Right cardiac atrium (tissue), 5 donors: ENCODE data around the gene EXOG. TPM values are rescaled to one million over a fixed set of nuclear protein-coding genes. Genes with fewer than 3 reads are reported as not detected.
A peak's percentile ranks its signal among the peaks of the same experiment; 100 is the strongest.

ENCODE experiments used
- ATAC-seq, 2 donors: fragments of 200-7000 bp; cut with Tn5 transposase; one replicate each; pipeline versions ENCODE4 v1.8.0 to v1.9.1; 2020; ENCODE audit warnings: moderate library complexity in 2 of 2, mild to moderate bottlenecking in 1 of 2
- DNase-seq, 3 donors: peaks; one replicate each; pipeline ENCODE4 v3.0.0-alpha.2; 2020
- H3K27ac ChIP-seq: one replicate; pipeline ENCODE4 v1.5.1; 2013; ENCODE audit warnings: mild to moderate bottlenecking, low read length, control low read depth, moderate library complexity
- H3K27me3 ChIP-seq: one replicate; pipeline ENCODE4 v1.6.1; 2013; ENCODE audit not compliant: control insufficient read depth, insufficient read depth
- H3K4me1 ChIP-seq: one replicate; pipeline ENCODE4 v1.6.1; 2013; ENCODE audit warnings: low read length; ENCODE audit not compliant: control insufficient read depth, insufficient read depth
- H3K4me3 ChIP-seq: one replicate; pipeline ENCODE4 v1.5.1; 2013; ENCODE audit warnings: low read length, control low read depth
- H3K9me3 ChIP-seq: one replicate; pipeline ENCODE4 v1.6.1; 2013; ENCODE audit warnings: low read length; ENCODE audit not compliant: control insufficient read depth
- whole genome bisulfite sequencing: extraction: QIAGEN DNeasy Blood & Tissue Kit; methylation state at CpG from one replicate; pipeline ENCODE4 v1.1.7; 2013; 5-methylcytosine and 5-hydroxymethylcytosine counted together
- intact Hi-C, 4 donors: fragments of 100-400 bp; cut with DNase I; formaldehyde crosslinking; loops; one replicate each; pipeline versions ENCODE4 v1.11.0 to v1.14.0; 2022 to 2023
- polyA plus RNA-seq: library from polyadenylated mRNA; stranded (reverse); fragments of 200-250 nt; gene quantifications from one replicate; pipeline ENCODE4 v1.2.3, GENCODE V29; 2013
- total RNA-seq, 4 donors: library from RNA; stranded (reverse); fragmentation: NEBNext Ultra II Directional; extraction: Animal tissue kit (Norgen Biotek cat#: 25700); gene quantifications; one replicate each; pipeline ENCODE4 v1.2.1, GENCODE V29; 2021
- donor health status: healthy with polysubstance abuse.
- donor health status: DM: no; HTN: yes; CAD: no.
- donor health status: DM: no; HTN: no; CAD: no.
- donor health status: DM: no; HTN: yes; CAD: no; lungs with severe emphysema.
- donor health status: DM: yes; HTN: yes; CAD: no.

EXOG gene
- total and polyA plus RNA-seq, 5 donors, result 19.4 to 27.7 (median 23.8) TPM

DNA sequence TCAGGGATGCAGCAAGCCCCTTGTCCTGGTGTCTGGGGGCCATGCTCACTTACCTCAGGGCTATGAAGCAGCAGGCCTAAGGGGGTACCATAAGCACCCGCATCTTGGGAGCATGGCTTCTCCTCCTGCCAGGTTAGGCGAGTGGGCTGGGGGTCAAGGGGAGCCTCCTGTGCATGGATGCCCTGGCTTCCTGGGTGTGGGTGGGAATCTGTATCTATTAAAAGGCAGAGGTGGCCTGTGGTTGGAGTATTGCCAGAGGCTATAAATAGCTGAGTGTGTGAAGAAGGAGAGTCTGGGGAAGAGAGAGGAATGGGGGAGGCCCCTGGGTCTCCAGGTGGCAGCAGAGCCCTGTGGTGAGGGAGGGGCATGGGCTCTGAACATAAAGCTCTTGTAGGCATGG is 22.9 kb upstream of the EXOG start:
- ATAC-seq (no peak), DNase-seq (no peak)
- Histone ChIP-seq H3K9me3 (no peaks in the 10 kb centered on the region), H3K4me3 (no peak overlapping the region), H3K27ac (no peak overlapping the region), H3K27me3 (no peaks in the 10 kb centered on the region), H3K4me1 (peaks cover 7% of the 10 kb centered on the region)
- WGBS, result 72% methylated on average over 2 of the region's 2 CpGs
- intact Hi-C loops, result loop anchor here in 2 of 4 donors (10.0 kb wide), 2 partner anchors 128 to 358 kb away; partner anchors contain the start of gene XYLB (in 1 of the 2)

DNA sequence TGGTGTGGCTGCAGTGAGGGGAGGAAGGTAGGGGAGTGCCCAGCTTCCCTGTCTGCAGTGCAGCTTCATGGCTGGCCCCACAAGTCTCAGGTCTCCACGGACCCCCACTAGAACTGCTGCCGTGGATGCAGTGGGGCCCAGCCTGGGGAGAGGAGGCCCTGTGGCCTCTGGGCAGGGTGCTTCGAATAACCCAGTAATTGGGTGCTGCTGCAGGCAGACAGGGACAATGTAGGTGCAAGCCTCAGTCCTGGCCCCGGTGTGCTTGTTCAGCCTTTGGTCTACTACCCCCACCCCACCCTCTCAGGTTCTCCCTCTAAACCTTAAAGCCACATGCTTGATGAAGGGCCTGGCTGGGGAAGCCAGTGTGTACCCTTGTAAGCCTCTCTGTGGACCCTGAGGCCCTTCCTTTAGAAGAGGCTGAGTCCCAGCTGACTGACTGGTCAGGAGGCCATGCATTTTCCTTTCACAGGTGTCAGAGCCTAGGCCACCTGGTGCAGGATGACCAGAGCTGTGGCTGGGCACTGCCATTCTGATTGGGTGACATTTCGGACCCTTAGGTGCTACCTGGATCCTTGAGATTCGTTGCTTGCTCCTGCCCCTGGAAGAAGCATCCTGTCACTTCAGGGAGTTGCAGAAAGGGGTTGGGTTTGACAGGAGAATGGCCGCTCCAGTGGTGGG is 21.1 kb upstream of the EXOG start:
- DNase-seq (no peak), ATAC-seq (no peak)
- Histone ChIP-seq H3K27ac (no peak overlapping the region), H3K27me3 (no peaks in the 10 kb centered on the region), H3K4me1 (peaks cover 7% of the 10 kb centered on the region), H3K9me3 (no peaks in the 10 kb centered on the region), H3K4me3 (no peak overlapping the region)
- 89% methylated on average over 7 of the region's 7 CpGs for WGBS
- intact Hi-C loops, result loop anchor here in 3 of 4 donors (5.0 to 10.0 kb wide), 3 partner anchors 128 to 360 kb away; partner anchors contain the start of gene XYLB (in 2 of the 3)

DNA sequence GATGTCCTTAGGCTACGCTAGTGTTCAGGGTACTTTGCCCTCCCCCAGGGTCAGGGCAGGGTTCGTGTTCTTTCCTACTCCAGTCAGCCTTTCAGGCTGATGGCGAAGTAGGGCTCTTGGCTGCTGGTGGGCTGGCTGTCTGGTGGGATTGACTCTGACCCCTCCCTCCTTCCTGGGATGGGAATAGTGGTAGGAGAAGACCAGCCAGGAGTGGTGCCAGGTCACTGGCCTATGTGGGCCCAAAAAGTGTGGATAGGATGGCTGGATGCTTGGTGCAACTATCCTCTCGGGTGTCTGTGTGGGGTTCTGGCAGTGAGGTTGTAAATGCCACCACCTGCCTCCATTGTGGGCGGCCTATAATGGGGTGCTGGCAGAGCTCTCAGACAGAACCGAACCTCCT is 20.4 kb upstream of the EXOG start:
- no peak for ATAC-seq
- no peaks in the 10 kb centered on the region for H3K27me3 ChIP-seq
- no peaks in the 10 kb centered on the region for H3K9me3 ChIP-seq
- WGBS, result 93% methylated on average over 6 of the region's 6 CpGs
- DNase-seq, result no peak
- H3K4me3 ChIP-seq, result no peak overlapping the region
- H3K27ac ChIP-seq, result no peak overlapping the region
- peaks cover 7% of the 10 kb centered on the region for H3K4me1 ChIP-seq
- intact Hi-C loops, result loop anchor here in 3 of 4 donors (5.0 to 10.0 kb wide), 3 partner anchors 128 to 361 kb away; partner anchors contain the start of gene XYLB (in 2 of the 3)

DNA sequence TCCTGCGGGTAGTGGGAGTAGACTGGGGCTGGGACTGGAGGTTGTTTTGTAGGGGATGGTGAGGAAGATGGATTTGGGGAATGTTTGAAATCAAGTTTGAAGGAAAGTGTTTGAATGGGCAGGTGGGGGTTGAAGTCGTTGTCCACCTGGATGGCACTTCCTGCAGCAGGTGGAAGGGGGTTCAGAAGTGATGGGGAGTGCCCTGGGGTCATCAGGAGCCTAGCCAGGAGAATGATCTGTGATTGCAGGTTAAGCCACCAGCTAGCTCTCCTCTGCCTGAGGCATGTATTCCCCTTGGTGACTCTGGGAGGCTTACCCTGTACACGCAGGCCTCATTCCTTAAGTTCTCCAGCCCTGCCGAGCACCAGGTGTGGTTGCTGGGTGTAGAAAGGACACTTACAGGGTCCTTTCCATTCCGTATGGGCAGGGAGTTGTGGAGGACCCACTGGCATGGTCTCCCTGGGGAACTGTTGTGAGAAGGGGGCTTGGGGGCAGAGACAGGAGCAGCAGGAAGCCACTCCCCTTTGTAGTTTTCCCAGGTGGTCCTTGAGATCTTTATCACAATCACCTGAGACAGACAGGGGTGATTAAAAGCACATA is 19.9 kb upstream of the EXOG start:
- intact Hi-C loops, result loop anchor here in 3 of 4 donors (5.0 to 10.0 kb wide), 3 partner anchors 129 to 361 kb away; partner anchors contain the start of gene XYLB (in 2 of the 3)
- Histone ChIP-seq H3K27me3 (no peaks in the 10 kb centered on the region), H3K4me3 (no peak overlapping the region), H3K4me1 (peaks cover 7% of the 10 kb centered on the region), H3K27ac (no peak overlapping the region), H3K9me3 (no peaks in the 10 kb centered on the region)
- DNase-seq (no peak), ATAC-seq (no peak)
- 67% methylated on average over 5 of the region's 5 CpGs for WGBS

DNA sequence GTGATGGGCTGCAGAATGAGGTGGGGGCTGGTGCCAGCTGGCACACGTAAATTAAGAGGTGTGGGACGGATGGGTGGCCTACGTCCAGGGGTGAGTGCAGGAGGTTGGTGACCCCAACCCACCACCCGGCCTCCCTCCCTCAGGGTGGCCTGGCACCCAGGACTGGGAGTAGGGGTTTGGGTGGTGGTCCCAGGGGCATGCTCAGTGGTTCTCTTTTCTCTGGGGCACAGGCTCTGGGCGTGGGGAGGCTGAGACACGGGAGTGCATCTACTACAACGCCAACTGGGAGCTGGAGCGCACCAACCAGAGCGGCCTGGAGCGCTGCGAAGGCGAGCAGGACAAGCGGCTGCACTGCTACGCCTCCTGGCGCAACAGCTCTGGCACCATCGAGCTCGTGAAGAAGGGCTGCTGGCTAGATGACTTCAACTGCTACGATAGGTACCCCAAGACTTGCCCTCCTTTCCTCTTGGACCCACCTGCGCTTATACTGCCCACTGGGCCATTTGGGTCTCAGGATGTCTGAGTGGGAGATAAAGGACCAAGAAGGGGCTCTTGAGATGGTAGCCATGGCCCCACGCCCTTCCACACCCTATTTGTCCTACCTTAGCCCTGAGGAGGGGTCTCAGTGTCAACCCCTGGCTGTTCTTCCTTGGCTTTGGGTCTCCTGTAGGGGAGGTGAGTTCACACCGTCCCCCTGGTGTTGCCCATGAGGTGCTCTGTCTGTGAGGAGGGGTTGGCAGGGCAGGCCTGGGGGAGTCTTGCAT is 18.9 kb upstream of the EXOG start:
- Histone ChIP-seq H3K27me3 (no peaks in the 10 kb centered on the region), H3K27ac (no peak overlapping the region), H3K4me1 (peaks cover 7% of the 10 kb centered on the region), H3K4me3 (no peak overlapping the region), H3K9me3 (no peaks in the 10 kb centered on the region)
- DNase-seq (no peak), ATAC-seq (no peak)
- intact Hi-C loops, result loop anchor here in 3 of 4 donors (5.0 to 10.0 kb wide), 3 partner anchors 130 to 362 kb away; partner anchors contain the start of gene XYLB (in 2 of the 3)
- 91% methylated on average over 21 of the region's 21 CpGs for WGBS

DNA sequence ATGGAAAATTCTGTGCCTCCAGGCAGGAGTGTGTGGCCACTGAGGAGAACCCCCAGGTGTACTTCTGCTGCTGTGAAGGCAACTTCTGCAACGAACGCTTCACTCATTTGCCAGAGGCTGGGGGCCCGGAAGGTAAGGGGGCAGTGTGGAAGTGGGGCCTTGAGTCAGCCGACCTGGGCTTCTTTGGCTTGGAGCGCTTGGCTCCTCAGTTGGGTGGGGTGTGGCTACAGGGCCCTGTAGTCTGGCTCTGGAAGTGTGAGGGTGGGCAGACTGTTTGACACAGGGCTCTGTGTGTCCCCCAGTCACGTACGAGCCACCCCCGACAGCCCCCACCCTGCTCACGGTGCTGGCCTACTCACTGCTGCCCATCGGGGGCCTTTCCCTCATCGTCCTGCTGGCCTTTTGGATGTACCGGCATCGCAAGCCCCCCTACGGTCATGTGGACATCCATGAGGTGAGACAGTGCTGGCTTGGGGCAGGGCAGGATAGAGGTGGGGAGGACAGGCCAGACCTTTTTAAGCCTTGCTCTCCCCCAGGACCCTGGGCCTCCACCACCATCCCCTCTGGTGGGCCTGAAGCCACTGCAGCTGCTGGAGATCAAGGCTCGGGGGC is 18.2 kb upstream of the EXOG start:
- intact Hi-C loops, result loop anchor here (2.0 to 10.0 kb wide), 4 partner anchors 131 to 363 kb away; partner anchors contain the start of gene XYLB (in 3 of the 4)
- no peak for ATAC-seq
- 86% methylated on average over 15 of the region's 15 CpGs for WGBS

DNA sequence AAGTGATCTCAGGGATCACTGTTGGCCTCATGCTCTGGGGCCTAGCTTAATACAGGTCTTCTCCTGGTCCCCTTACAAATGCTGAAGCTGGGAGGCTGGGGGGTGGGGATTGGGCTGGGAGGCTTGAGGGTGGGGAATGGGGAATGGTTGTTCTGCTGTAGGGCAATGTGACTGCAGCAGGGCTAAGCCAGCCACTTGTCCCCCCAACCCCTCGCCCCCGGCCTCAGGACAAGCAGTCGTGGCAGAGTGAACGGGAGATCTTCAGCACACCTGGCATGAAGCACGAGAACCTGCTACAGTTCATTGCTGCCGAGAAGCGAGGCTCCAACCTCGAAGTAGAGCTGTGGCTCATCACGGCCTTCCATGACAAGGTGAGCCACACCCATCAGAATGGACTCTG is 17.2 kb upstream of the EXOG start:
- ATAC-seq (no peak), DNase-seq (no peak)
- intact Hi-C loops, result loop anchor here (2.0 to 10.0 kb wide), 4 partner anchors 132 to 364 kb away; partner anchors contain the start of gene XYLB (in 3 of the 4)
- no peak overlapping the region for H3K4me3 ChIP-seq
- no peak overlapping the region for H3K27ac ChIP-seq
- no peaks in the 10 kb centered on the region for H3K9me3 ChIP-seq
- no peaks in the 10 kb centered on the region for H3K4me1 ChIP-seq
- H3K27me3 ChIP-seq, result no peaks in the 10 kb centered on the region
- 90% methylated on average over 9 of the region's 9 CpGs for WGBS

More for the DNA sequence above, 18.2 kb upstream of the EXOG start:
- no peak overlapping the region for H3K4me3 ChIP-seq
- H3K27me3 ChIP-seq, result no peaks in the 10 kb centered on the region
- H3K9me3 ChIP-seq, result no peaks in the 10 kb centered on the region
- no peak for DNase-seq
- no peak overlapping the region for H3K27ac ChIP-seq
- peaks cover 5% of the 10 kb centered on the region for H3K4me1 ChIP-seq

DNA sequence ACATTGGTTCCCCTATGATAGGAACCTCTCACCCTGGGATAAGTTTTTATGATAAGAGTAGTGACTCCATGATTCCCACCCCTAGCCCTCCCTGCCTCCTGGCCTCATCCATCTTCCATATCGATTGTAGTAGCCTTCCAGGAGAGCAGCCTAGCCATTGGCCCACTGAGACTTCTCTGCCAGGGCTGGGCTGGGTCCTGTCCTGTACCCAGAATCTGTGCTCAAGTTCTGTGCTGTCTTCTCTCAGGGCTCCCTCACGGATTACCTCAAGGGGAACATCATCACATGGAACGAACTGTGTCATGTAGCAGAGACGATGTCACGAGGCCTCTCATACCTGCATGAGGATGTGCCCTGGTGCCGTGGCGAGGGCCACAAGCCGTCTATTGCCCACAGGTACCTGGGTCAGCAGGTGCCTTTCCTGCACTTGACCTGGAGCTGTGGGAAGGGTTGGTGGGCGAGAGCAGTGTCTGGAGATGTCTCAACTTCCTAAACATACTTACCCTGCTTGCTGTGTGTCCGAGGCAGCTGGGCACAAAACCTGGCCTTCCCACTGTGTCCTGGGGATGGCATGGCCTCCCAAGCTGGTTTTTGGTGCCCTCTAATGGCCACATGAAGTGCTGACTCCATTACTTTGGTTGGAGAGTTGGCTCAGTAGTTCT is 16.6 kb upstream of the EXOG start:
- H3K4me1 ChIP-seq, result no peaks in the 10 kb centered on the region
- DNase-seq, result peak; percentile 59 to 82 (median 79)
- 69% methylated on average over 10 of the region's 10 CpGs for WGBS
- no peak overlapping the region for H3K27ac ChIP-seq
- H3K9me3 ChIP-seq, result no peaks in the 10 kb centered on the region
- intact Hi-C loops, result loop anchor here (2.0 to 10.0 kb wide), 5 partner anchors 132 to 365 kb away; partner anchors contain the start of gene XYLB (in 4 of the 4)
- no peaks in the 10 kb centered on the region for H3K27me3 ChIP-seq
- ATAC-seq, result peak; percentile 77 to 81
- H3K4me3 ChIP-seq, result no peak overlapping the region

DNA sequence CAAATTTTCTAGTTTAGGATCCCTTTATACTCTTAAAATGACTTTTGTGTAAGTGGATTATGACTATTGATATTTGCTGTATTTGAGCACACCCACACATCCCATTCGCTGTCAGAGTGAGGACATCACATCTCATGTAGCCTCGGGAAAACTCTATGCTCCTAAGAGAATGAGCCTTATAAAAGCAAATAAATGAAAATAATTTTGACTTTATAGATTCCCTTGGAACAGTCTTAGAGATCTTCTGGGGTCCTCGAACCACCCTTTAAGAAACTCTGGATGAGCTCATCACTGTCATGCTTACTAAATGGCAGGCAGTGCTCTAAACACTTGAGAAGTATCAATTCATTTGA is 16.1 kb upstream of the EXOG start:
- ATAC-seq, result no peak
- Histone ChIP-seq H3K27me3 (no peaks in the 10 kb centered on the region), H3K4me1 (no peaks in the 10 kb centered on the region), H3K4me3 (no peak overlapping the region), H3K27ac (no peak overlapping the region), H3K9me3 (no peaks in the 10 kb centered on the region)
- intact Hi-C loops, result loop anchor here in 3 of 4 donors (2.0 to 10.0 kb wide), 3 partner anchors 133 to 365 kb away; partner anchors contain the start of gene XYLB (in 1 of the 3)
- 75% methylated on average over 3 of the region's 3 CpGs for WGBS
- no peak for DNase-seq

DNA sequence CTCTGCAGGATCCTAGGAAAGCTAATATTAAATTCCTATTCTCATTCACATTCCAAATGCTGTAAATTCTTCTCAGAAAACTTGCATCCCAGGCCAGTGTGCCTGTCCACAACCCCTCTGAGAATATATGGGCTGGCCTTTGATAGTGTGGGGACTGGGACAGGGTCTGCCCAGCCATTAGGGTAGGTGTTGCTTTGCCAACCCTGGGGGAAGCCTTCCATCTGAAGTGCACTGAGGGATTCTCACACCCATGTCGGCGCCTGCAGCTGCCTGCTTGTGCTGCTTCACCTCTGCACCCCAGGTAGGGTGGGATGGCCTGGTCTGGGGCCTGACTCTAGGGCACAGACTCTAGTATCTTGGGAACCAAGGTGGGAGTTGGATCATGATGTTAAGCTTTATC is 15.2 kb upstream of the EXOG start:
- Histone ChIP-seq H3K4me1 (no peaks in the 10 kb centered on the region), H3K27ac (no peak overlapping the region), H3K27me3 (no peaks in the 10 kb centered on the region), H3K4me3 (no peak overlapping the region), H3K9me3 (no peaks in the 10 kb centered on the region)
- WGBS, result 90% methylated on average over 2 of the region's 2 CpGs
- intact Hi-C loops, result loop anchor here in 3 of 4 donors (2.0 to 10.0 kb wide), 3 partner anchors 134 to 366 kb away; partner anchors contain the start of gene XYLB (in 1 of the 3)
- ATAC-seq, result no peak
- no peak for DNase-seq
